Coronary artery (tissue), 2 donors: ENCODE results near the gene IER3IP1.

Experiments
- DNase-seq: peaks from one replicate; pipeline ENCODE4 v3.0.0-alpha.2; 2017; ENCODE audit warnings: low spot score
- H3K27ac ChIP-seq, 2 donors: fragments of 200-600 bp; sonication (generic); one replicate each; pipeline ENCODE4 v1.5.1; 2016 to 2019
- H3K4me3 ChIP-seq: fragments of 200-600 bp; sonication (generic); 2 replicates; pipeline ENCODE4 v1.5.1; 2016; ENCODE audit warnings: mild to moderate bottlenecking, moderate library complexity
- TF ChIP-seq, protein P1 (sequence below): fragments of 200-600 bp; sonication (generic); IDR thresholded peaks from one replicate; pipeline ENCODE4 v1.5.1; 2019; ENCODE audit warnings: antibody characterized with exemption

IER3IP1 gene

DNA sequence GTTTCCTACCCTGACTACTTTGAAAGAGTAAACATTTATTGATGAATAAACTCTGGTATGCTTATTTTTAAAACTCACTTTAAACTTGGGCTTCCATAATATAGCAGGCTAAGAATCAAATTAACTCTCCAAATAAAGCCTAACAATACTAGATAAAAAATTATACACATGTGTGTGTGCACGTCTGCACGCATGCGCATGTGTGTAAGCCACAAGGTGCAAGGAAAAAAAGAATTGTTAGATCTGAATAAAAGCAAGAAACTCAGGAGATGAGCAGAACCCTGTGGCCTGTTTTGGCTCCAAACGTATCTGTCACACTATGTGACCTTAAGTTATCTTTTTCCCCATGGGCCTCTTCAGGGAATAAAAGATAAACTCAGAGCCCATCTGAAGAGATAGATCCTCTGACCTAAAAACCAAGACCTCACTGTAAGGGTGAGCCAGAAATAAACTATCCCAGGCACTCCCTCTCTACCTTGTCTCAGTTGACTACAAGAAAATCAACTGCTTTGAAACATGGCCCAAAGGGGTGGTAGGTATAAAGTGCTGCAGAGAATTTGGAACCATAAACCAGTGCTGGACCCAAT lies 32.2 kb downstream of the IER3IP1 start:
- H3K4me3 ChIP-seq: no peak overlapping the region
- DNase-seq: no peak
- no peak overlapping the region for H3K27ac ChIP-seq
- TF ChIP-seq, protein P1, sequence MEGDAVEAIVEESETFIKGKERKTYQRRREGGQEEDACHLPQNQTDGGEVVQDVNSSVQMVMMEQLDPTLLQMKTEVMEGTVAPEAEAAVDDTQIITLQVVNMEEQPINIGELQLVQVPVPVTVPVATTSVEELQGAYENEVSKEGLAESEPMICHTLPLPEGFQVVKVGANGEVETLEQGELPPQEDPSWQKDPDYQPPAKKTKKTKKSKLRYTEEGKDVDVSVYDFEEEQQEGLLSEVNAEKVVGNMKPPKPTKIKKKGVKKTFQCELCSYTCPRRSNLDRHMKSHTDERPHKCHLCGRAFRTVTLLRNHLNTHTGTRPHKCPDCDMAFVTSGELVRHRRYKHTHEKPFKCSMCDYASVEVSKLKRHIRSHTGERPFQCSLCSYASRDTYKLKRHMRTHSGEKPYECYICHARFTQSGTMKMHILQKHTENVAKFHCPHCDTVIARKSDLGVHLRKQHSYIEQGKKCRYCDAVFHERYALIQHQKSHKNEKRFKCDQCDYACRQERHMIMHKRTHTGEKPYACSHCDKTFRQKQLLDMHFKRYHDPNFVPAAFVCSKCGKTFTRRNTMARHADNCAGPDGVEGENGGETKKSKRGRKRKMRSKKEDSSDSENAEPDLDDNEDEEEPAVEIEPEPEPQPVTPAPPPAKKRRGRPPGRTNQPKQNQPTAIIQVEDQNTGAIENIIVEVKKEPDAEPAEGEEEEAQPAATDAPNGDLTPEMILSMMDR: no peak

DNA sequence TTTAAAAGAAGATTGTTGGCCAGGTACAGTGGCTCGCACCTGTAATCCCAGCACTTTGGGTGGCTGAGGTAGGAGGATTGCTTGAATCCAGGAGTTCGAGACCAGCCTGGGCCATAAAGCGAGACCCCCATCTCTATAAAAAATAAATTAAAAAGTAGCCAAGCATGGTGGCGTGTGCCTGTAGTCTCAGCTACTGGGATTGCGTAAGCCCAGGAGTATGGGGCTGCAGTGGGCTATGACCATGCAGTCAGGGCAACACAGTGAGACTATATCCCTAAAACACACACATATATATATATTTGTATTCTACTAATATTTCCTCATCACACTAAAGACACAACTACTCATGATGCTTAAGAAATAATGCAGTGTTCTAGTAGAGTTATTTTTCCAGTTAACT lies 33.0 kb downstream of the IER3IP1 start:
- TF ChIP-seq, protein P1: no peak
- no peak overlapping the region for H3K27ac ChIP-seq
- DNase-seq: no peak
- no peak overlapping the region for H3K4me3 ChIP-seq

DNA sequence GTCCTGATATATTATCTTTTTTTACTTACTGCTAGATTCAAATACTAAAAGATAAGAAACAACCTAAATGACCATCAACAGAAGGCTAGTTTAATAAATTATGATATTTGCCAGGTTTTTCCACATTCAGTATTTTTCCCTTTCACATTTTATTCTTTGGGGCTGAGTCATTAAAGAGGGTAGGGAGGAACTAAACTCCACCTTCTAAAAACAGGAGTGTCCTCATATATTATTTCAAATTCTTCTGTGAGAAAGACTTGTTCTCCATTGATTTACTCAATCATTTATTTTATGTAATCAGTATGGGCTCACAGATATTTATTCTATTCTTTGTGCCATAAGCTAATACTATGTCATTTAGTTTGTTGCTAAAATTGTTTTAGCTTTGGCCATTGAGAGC lies 34.9 kb downstream of the IER3IP1 start:
- H3K4me3 ChIP-seq: no peak overlapping the region
- TF ChIP-seq, protein P1: no peak
- no peak for DNase-seq
- H3K27ac ChIP-seq: no peak overlapping the region

DNA sequence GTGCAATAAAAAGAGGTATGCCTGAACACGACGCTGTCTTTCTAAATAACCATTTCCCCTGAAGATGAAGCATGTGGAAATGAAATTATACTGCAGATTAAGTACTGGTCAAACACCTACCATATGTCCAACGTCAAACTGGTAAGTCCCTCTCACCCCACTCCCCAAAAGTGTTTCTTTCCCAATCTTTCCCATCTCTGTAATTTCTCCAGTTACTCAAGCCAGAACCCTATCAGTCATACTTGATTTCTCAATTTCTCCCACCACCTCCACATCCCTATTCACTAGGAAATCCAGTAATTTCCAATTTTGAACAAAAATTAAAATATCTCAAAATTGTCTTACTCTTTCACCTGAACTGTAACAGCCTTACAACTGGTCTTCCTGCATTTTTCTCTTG lies 55.0 kb downstream of the IER3IP1 start:
- DNase-seq: no peak
- H3K27ac ChIP-seq: no peak overlapping the region
- no peak overlapping the region for H3K4me3 ChIP-seq
- TF ChIP-seq, protein P1: no peak

DNA sequence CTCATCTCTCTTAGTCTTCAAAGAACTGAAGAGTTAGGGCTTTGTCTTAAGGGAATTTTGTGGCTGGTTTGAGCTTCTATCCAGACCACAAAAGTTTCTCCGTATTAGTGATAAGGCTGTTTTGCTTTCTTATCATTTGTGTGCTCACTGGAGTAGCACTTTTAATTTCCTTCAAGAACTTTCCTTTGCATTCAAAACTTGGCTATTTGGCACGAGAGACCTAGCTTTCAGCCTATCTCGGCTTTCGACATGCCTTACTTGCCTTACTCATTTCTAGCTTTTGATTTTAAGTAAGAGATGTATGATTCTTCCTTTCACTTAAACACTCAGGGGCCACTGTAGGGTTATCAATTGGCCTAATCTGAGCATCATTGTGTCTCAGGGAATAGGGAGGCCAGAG lies 55.7 kb downstream of the IER3IP1 start:
- DNase-seq: no peak

DNA sequence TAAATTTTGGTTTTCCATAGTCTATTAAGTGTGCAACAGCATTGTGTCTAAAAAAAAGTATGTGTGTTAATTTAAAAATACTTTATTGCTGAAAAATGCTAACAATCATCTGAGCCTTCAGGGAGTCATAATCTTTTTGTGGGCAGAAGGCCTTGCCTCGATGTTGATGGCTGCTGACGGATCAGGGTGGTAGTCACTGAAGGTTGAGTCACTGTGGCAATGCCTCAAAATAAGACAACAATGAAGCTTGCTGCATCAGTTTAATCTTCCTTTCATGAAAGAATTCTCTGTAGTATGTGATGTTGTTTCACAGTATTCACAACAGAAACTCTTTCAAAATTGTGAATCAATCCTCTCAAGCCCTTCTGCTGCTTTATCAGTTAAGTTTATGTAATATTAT lies 57.2 kb downstream of the IER3IP1 start:
- no peak for DNase-seq
- no peak overlapping the region for H3K4me3 ChIP-seq
- no peak overlapping the region for H3K27ac ChIP-seq
- TF ChIP-seq, protein P1: no peak

More for the DNA sequence above, 55.7 kb downstream of the IER3IP1 start:
- Histone ChIP-seq H3K4me3 (no peak overlapping the region), H3K27ac (no peak overlapping the region)
- TF ChIP-seq, protein P1: no peak

DNA sequence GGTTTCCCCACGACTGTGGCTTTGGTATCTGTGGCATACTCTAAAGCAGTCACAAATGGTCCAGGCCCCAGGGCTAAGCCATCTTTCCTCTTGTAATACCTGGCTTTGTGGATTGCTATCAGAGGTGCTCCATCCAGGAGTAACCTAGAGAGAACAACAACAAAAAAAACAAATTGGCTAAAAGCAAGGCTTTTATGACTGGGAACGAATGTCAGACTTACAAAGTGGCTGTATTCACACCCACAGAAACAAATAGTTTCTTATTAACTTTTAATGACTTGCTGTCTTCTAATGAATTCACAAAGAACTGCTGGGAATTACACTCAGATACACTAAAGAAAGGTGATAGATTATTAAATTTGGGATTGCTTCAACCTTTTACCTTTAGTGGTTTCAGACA lies 61.0 kb downstream of the IER3IP1 start:
- H3K27ac ChIP-seq: no peak overlapping the region
- DNase-seq: no peak
- TF ChIP-seq, protein P1: no peak
- no peak overlapping the region for H3K4me3 ChIP-seq
